H9 (cell line): ENCODE data around the gene EDAR. TPM values are rescaled to one million over a fixed set of nuclear protein-coding genes. Genes with fewer than 3 reads are reported as not detected.

ENCODE experiments used
- DNase-seq: peaks from one replicate; pipeline ENCODE4 v3.0.0-alpha.2; 2017
- H2AFZ ChIP-seq: one replicate; pipeline ENCODE4 v1.6.1; 2013; ENCODE audit warnings: mild to moderate bottlenecking, low read length, control low read depth, moderate library complexity
- H2AK5ac ChIP-seq: 2 replicates; pipeline ENCODE4 v1.6.1; 2013; ENCODE audit warnings: low read length, control low read depth, mixed read lengths; ENCODE audit not compliant: insufficient read length
- H2BK120ac ChIP-seq: one replicate; pipeline ENCODE4 v1.6.1; 2013; ENCODE audit warnings: low read depth, mild to moderate bottlenecking, low read length, control low read depth, inconsistent platforms; ENCODE audit not compliant: poor library complexity, severe bottlenecking
- H2BK12ac ChIP-seq: 2 replicates; pipeline ENCODE4 v1.6.1; 2013; ENCODE audit warnings: low read length, control low read depth, mixed read lengths, low read depth; ENCODE audit not compliant: insufficient read length
- H2BK15ac ChIP-seq: 2 replicates; pipeline ENCODE4 v1.6.1; 2013; ENCODE audit warnings: low read depth, low read length, control low read depth
- H2BK20ac ChIP-seq: one replicate; pipeline ENCODE4 v1.6.1; 2013; ENCODE audit warnings: low read depth, mild to moderate bottlenecking, low read length, control low read depth, inconsistent platforms; ENCODE audit not compliant: poor library complexity, severe bottlenecking
- H2BK5ac ChIP-seq: 2 replicates; pipeline ENCODE4 v1.6.1; 2013; ENCODE audit warnings: low read length, control low read depth, mixed read lengths; ENCODE audit not compliant: insufficient read length
- H3K14ac ChIP-seq: 2 replicates; pipeline ENCODE4 v1.6.1; 2013; ENCODE audit warnings: low read length, control low read depth; ENCODE audit not compliant: insufficient read depth
- H3K18ac ChIP-seq: 2 replicates; pipeline ENCODE4 v1.6.1; 2013; ENCODE audit warnings: low read depth, mild to moderate bottlenecking, mixed read lengths, low read length, control low read depth; ENCODE audit not compliant: insufficient read length
- H3K23ac ChIP-seq: 2 replicates; pipeline ENCODE4 v1.6.1; 2013; ENCODE audit warnings: low read length, control low read depth, mixed read lengths, low read depth; ENCODE audit not compliant: insufficient read length
- H3K23me2 ChIP-seq: 2 replicates; pipeline ENCODE4 v1.6.1; 2013; ENCODE audit warnings: low read depth, mild to moderate bottlenecking, mixed read lengths, low read length, control low read depth; ENCODE audit not compliant: insufficient read length, poor library complexity, severe bottlenecking
- H3K27ac ChIP-seq: 2 replicates; pipeline ENCODE4 v1.5.1; 2013; ENCODE audit warnings: low read length, control low read depth, mixed read lengths, low read depth; ENCODE audit not compliant: insufficient read length
- H3K27me3 ChIP-seq: 2 replicates; pipeline ENCODE4 v1.6.1; 2013; ENCODE audit warnings: low read length, control low read depth, inconsistent platforms; ENCODE audit not compliant: insufficient read depth
- H3K4ac ChIP-seq: 2 replicates; pipeline ENCODE4 v1.6.1; 2013; ENCODE audit warnings: low read depth, mild to moderate bottlenecking, control low read depth, inconsistent platforms, low read length, moderate library complexity
- H3K4me1 ChIP-seq: 2 replicates; pipeline ENCODE4 v1.6.1; 2013; ENCODE audit warnings: low read length, control low read depth, inconsistent platforms; ENCODE audit not compliant: insufficient read depth
- H3K4me2 ChIP-seq: 2 replicates; pipeline ENCODE4 v1.6.1; 2013; ENCODE audit warnings: low read length, control low read depth, mixed read lengths; ENCODE audit not compliant: insufficient read length, insufficient read depth
- H3K56ac ChIP-seq: 2 replicates; pipeline ENCODE4 v1.6.1; 2013; ENCODE audit warnings: low read depth, mild to moderate bottlenecking, mixed read lengths, low read length, control low read depth; ENCODE audit not compliant: insufficient read length
- H3K79me1 ChIP-seq: 2 replicates; pipeline ENCODE4 v1.6.1; 2013; ENCODE audit warnings: low read depth, mild to moderate bottlenecking, moderate library complexity, low read length, control low read depth, inconsistent platforms; ENCODE audit not compliant: insufficient read depth, poor library complexity, severe bottlenecking
- H3K79me2 ChIP-seq: 2 replicates; pipeline ENCODE4 v1.6.1; 2013; ENCODE audit warnings: low read length, control low read depth, inconsistent platforms; ENCODE audit not compliant: insufficient read depth
- H3K9ac ChIP-seq: 2 replicates; pipeline ENCODE4 v1.6.1; 2013; ENCODE audit warnings: low read length, control low read depth, mixed read lengths; ENCODE audit not compliant: insufficient read length; ENCODE audit errors: extremely low read depth
- H3K9me3 ChIP-seq: one replicate; pipeline ENCODE4 v1.6.1; 2013; ENCODE audit warnings: low read depth, low read length, inconsistent platforms; ENCODE audit not compliant: control insufficient read depth
- H3T11ph ChIP-seq: one replicate; pipeline ENCODE4 v1.6.1; 2013; ENCODE audit warnings: mild to moderate bottlenecking, low read length, control low read depth, inconsistent platforms
- H4K20me1 ChIP-seq: one replicate; pipeline ENCODE4 v1.6.1; 2013; ENCODE audit not compliant: control insufficient read depth, insufficient read length, insufficient read depth
- H4K5ac ChIP-seq: 2 replicates; pipeline ENCODE4 v1.6.1; 2013; ENCODE audit warnings: low read depth, mild to moderate bottlenecking, mixed read lengths, low read length, control low read depth; ENCODE audit not compliant: insufficient read length
- H4K8ac ChIP-seq: replicated peaks from 2 replicates; pipeline ENCODE4 v1.6.1; 2013; ENCODE audit warnings: low read length, control low read depth, mixed read lengths, low read depth; ENCODE audit not compliant: insufficient read length
- H4K91ac ChIP-seq: 2 replicates; pipeline ENCODE4 v1.6.1; 2013; ENCODE audit warnings: low read depth, mild to moderate bottlenecking, moderate library complexity, mixed read lengths, low read length, control low read depth; ENCODE audit not compliant: insufficient read length
- H3K27ac Mint-ChIP-seq, 3 experiments: 2 replicates in 2 of 3; 3 replicates in 1 of 3; pipeline ENCODE4 v1.8.0; 2020 to 2021; ENCODE audit warnings: mixed read lengths in 3 of 3, mild to moderate bottlenecking in 1 of 3, moderate library complexity in 1 of 3
- H3K27me3 Mint-ChIP-seq: 2 replicates; pipeline ENCODE4 v1.8.0; 2021; ENCODE audit warnings: low read depth, mild to moderate bottlenecking, moderate library complexity, mixed read lengths
- H3K36me3 Mint-ChIP-seq, 3 experiments: 2 replicates in 2 of 3; 3 replicates in 1 of 3; pipeline ENCODE4 v1.8.0; 2020 to 2021; ENCODE audit warnings: low read depth in 3 of 3, mixed read lengths in 3 of 3; ENCODE audit not compliant: insufficient read depth in 1 of 3
- H3K4me1 Mint-ChIP-seq, 2 experiments: 2 replicates each; pipeline ENCODE4 v1.8.0; 2020; ENCODE audit warnings: mixed read lengths in 2 of 2
- H3K4me3 Mint-ChIP-seq, 2 experiments: 2 replicates in 1 of 2; 3 replicates in 1 of 2; pipeline ENCODE4 v1.8.0; 2020 to 2021; ENCODE audit warnings: mild to moderate bottlenecking in 2 of 2, mixed read lengths in 2 of 2, moderate library complexity in 1 of 2
- H3K9me3 Mint-ChIP-seq, 2 experiments: 2 replicates in 1 of 2; 3 replicates in 1 of 2; pipeline ENCODE4 v1.8.0; 2020; ENCODE audit warnings: mild to moderate bottlenecking in 2 of 2, mixed read lengths in 2 of 2, moderate library complexity in 1 of 2
- CTCF ChIP-seq: fragments of 200-600 bp; sonication (generic); conservative IDR thresholded peaks from 3 replicates; pipeline ENCODE4 v1.8.0; 2021; ENCODE audit warnings: antibody characterized with exemption, mild to moderate bottlenecking
- WGBS: extraction: QIAGEN DNeasy Blood & Tissue Kit; methylation state at CpG from one replicate; pipeline ENCODE4 v1.1.7; 2013; ENCODE audit warnings: missing lambda C conversion rate, low lambda C conversion rate, mixed read lengths; ENCODE audit not compliant: insufficient read length; ENCODE audit errors: extremely low coverage; 5-methylcytosine and 5-hydroxymethylcytosine counted together
- total RNA-seq: library from RNA; stranded (reverse); gene quantifications from 2 replicates; pipeline ENCODE4 v1.2.1, GENCODE V29; 2021

The EDAR gene
- total RNA-seq, 1 experiment from 2014 or later: not detected

- H3K23me2 ChIP-seq: no peaks in the 10 kb centered on the region
- no peak overlapping the region for H3K4ac ChIP-seq
- peaks cover 1 to 5% of the 10 kb centered on the region in 2 experiments; a peak in 4 of 5 replicates for H3K9me3 Mint-ChIP-seq
- H4K8ac ChIP-seq: no peak overlapping the region
- no peaks in the 10 kb centered on the region; the same call in 1 of the 2 replicates for H3K27me3 Mint-ChIP-seq
- no peaks in the 10 kb centered on the region for H3K27me3 ChIP-seq
- no peak overlapping the region for H3K27ac Mint-ChIP-seq
- H3K23ac ChIP-seq: no peak overlapping the region
- H3K36me3 Mint-ChIP-seq: peaks cover under 1 to 8% (median 5%) of the 10 kb centered on the region in 3 experiments; a peak in 5 of 7 replicates
- H3K9me3 ChIP-seq: no peaks in the 10 kb centered on the region
- no peak overlapping the region for H3K18ac ChIP-seq
- H3K14ac ChIP-seq: no peak overlapping the region
- no peaks in the 10 kb centered on the region for H3K4me1 ChIP-seq
- H3K27ac ChIP-seq: no peak overlapping the region
- H3K79me1 ChIP-seq: no peaks in the 10 kb centered on the region
- H3K9ac ChIP-seq: no peak overlapping the region
- TF ChIP-seq CTCF: no peak
- H3T11ph ChIP-seq: no peak overlapping the region
- H3K4me3 Mint-ChIP-seq: no peak overlapping the region
- H3K4me2 ChIP-seq: no peak overlapping the region
- no CpG with 5 or more reads among the region's 3 CpGs for WGBS
- H2BK20ac ChIP-seq: no peak overlapping the region
- H3K4me1 Mint-ChIP-seq: peaks cover 6 to 10% of the 10 kb centered on the region in 2 experiments
- no peak overlapping the region for H2BK5ac ChIP-seq
- H3K79me2 ChIP-seq: no peaks in the 10 kb centered on the region
- H2AFZ ChIP-seq: no peak overlapping the region
- no peak overlapping the region for H2BK120ac ChIP-seq
- no peak overlapping the region for H4K91ac ChIP-seq
- no peak for DNase-seq
- no peak overlapping the region for H4K5ac ChIP-seq
- no peak overlapping the region for H2BK12ac ChIP-seq
- no peaks in the 10 kb centered on the region for H4K20me1 ChIP-seq
- H2AK5ac ChIP-seq: no peak overlapping the region
- H2BK15ac ChIP-seq: no peak overlapping the region
- no peak overlapping the region for H3K56ac ChIP-seq
These were observed 94.3 kb downstream of the EDAR start for GRCh38 chr2:108894766-108895165.
